ENCODE results near the gene BST1. TPM values are rescaled to one million over a fixed set of nuclear protein-coding genes. Genes with fewer than 3 reads are reported as not detected.

Gene BST1
- total RNA-seq, 1 experiment from 2014 or later = 0.31 TPM

- intact Hi-C loops (cut with micrococcal nuclease; ENCODE audit: unreplicated experiment) = loop anchor here (10.0 kb wide), 1 partner anchor 117 kb away; the partner anchor contains the start of gene FBXL5
- BruUV-seq (replicated peaks) = no TSS peak
- Histone ChIP-seq H2AFZ (no peak overlapping the region), H3K27me3 (ENCODE audit: insufficient read depth, low read depth) (no peaks in the 10 kb centered on the region), H3K4me2 (no peak overlapping the region), H3K9me3 (ENCODE audit: insufficient read depth, low read depth) (no peaks in the 10 kb centered on the region), H4K20me1 (ENCODE audit: insufficient read depth) (no peaks in the 10 kb centered on the region), H3F3A (ENCODE audit: insufficient read depth, low read depth) (no peaks in the 10 kb centered on the region; the same call in 1 of the 2 replicates), H3K4me3 (no peak overlapping the region), H3K4me1 (replicated peaks; ENCODE audit: insufficient read depth) (peaks cover 14% of the 10 kb centered on the region), H3K79me2 (ENCODE audit: low read depth) (no peaks in the 10 kb centered on the region), H3K9me2 (ENCODE audit: insufficient read depth) (no peaks in the 10 kb centered on the region), H3K36me3 (ENCODE audit: low read depth) (no peaks in the 10 kb centered on the region), H3K27ac (no peak overlapping the region)
- TF ChIP-seq EZH2 (IDR thresholded peaks at IDR 0.05; ENCODE audit: low read depth) = no peak
- TF ChIP-seq, protein P1, sequence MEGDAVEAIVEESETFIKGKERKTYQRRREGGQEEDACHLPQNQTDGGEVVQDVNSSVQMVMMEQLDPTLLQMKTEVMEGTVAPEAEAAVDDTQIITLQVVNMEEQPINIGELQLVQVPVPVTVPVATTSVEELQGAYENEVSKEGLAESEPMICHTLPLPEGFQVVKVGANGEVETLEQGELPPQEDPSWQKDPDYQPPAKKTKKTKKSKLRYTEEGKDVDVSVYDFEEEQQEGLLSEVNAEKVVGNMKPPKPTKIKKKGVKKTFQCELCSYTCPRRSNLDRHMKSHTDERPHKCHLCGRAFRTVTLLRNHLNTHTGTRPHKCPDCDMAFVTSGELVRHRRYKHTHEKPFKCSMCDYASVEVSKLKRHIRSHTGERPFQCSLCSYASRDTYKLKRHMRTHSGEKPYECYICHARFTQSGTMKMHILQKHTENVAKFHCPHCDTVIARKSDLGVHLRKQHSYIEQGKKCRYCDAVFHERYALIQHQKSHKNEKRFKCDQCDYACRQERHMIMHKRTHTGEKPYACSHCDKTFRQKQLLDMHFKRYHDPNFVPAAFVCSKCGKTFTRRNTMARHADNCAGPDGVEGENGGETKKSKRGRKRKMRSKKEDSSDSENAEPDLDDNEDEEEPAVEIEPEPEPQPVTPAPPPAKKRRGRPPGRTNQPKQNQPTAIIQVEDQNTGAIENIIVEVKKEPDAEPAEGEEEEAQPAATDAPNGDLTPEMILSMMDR (conservative IDR thresholded peaks at IDR 0.05) = no peak
- ChIA-PET CTCF (no interaction called here), POLR2A (ENCODE audit: unreplicated experiment) (no interaction called here)
- DNase-seq = no peak
Measured at GRCh38 chr4:15771216-15772058, 68.6 kb downstream of the BST1 start.

DNA sequence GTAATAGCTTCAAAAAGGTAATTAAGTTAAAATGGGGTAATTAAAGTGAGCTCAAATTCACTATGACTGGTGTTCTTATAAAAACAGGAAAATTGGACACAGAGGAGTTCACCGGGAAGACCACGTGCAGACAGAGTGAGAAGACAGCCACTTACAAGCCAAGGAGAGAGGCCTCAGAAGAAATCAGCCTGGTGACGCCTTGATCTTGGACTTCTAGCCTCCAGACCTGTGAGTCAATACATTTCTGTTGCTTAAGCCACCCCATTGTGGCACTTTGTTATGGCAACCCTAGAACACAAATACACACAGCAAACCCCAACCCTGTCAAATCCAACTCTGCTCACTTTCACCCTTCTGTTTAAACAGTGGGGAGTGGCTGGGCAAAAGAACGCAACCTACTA, 71.2 kb downstream of the BST1 start:
- H3K4me2 ChIP-seq = 0 out of 2 replicates have a peak overlapping the region, but pooled peaks have one; percentile 23
- no peak overlapping the region for H3K4me3 ChIP-seq
- H3K4me1 ChIP-seq (replicated peaks; ENCODE audit: insufficient read depth) = peaks cover 14% of the 10 kb centered on the region
- no peaks in the 10 kb centered on the region for H3K27me3 ChIP-seq (ENCODE audit: insufficient read depth, low read depth)
- H3K9me2 ChIP-seq (ENCODE audit: insufficient read depth) = no peaks in the 10 kb centered on the region
- no peaks in the 10 kb centered on the region; the same call in 1 of the 2 replicates for H3F3A ChIP-seq (ENCODE audit: insufficient read depth, low read depth)
- no peaks in the 10 kb centered on the region for H4K20me1 ChIP-seq (ENCODE audit: insufficient read depth)
- peak overlapping the region; percentile 65 for H3K27ac ChIP-seq
- H2AFZ ChIP-seq = peak overlapping the region; percentile 60; the same call in 1 of the 2 replicates
- intact Hi-C loops (cut with micrococcal nuclease; ENCODE audit: unreplicated experiment) = loop anchor here (1.0 to 10.0 kb wide), 2 partner anchors 84 to 119 kb away; partner anchors contain the start of gene FBXL5
- H3K36me3 ChIP-seq (ENCODE audit: low read depth) = no peaks in the 10 kb centered on the region
- no TSS peak for BruUV-seq (replicated peaks)
- no peaks in the 10 kb centered on the region for H3K9me3 ChIP-seq (ENCODE audit: insufficient read depth, low read depth)
- no peaks in the 10 kb centered on the region for H3K79me2 ChIP-seq (ENCODE audit: low read depth)
- POLR2A ChIA-PET (ENCODE audit: unreplicated experiment) = interaction anchor here (0.6 to 0.7 kb wide), 3 partner anchors 9 to 119 kb away, joined by 3 to 7 read pairs (median 3); no protein-coding TSS in a partner anchor
- peak; percentile 59 to 96 for DNase-seq
- TF ChIP-seq EZH2 (IDR thresholded peaks at IDR 0.05; ENCODE audit: low read depth) = no peak
- TF ChIP-seq, protein P1 (conservative IDR thresholded peaks at IDR 0.05) = no peak
- CTCF ChIA-PET = no interaction called here

DNA sequence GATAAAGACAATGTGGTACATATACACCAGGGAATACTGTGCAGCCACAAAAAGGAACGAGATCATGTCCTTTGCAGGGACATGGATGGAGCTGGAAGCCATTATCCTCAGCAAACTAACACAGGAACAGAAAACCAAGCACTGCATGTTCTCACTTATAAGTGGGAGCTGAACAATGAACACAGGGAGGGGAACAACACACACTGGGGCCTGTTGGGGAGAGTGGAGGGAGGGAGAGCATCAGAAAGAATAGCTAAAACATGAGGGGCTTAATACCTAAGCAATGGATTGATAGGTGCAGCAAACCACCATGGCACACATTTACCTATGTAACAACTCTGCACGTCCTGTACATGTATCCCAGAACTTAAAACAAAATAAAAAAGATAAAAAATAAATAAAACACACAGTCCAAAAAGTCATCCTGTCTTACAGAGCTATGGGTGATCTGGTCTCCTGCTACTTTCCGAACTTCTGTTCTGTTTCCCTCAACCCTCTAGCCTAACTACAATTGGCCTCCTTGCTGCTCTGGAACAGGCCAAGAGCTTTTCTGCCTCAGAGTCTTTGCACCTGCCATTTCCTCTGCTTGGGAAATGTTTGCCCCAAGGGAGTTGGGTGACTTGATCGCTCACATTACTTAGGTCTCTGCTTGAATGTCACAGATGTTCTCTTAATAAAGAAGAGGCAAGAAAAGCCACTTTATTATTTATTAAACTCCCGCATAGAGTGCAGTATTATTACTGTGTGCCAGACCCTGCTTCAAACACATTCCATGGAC, 74.2 kb downstream of the BST1 start:
- Histone ChIP-seq H3K36me3 (ENCODE audit: low read depth) (no peaks in the 10 kb centered on the region), H3K27me3 (ENCODE audit: insufficient read depth, low read depth) (no peaks in the 10 kb centered on the region), H3K27ac (no peak overlapping the region), H4K20me1 (ENCODE audit: insufficient read depth) (no peaks in the 10 kb centered on the region), H3K9me2 (ENCODE audit: insufficient read depth) (no peaks in the 10 kb centered on the region), H3F3A (ENCODE audit: insufficient read depth, low read depth) (no peaks in the 10 kb centered on the region; the same call in 1 of the 2 replicates), H3K79me2 (ENCODE audit: low read depth) (no peaks in the 10 kb centered on the region), H2AFZ (no peak overlapping the region), H3K4me2 (no peak overlapping the region), H3K9me3 (ENCODE audit: insufficient read depth, low read depth) (no peaks in the 10 kb centered on the region), H3K4me3 (no peak overlapping the region), H3K4me1 (replicated peaks; ENCODE audit: insufficient read depth) (peaks cover 14% of the 10 kb centered on the region)
- POLR2A ChIA-PET (ENCODE audit: unreplicated experiment) = interaction anchor here (0.6 kb wide), 1 partner anchor 91 kb away, joined by 4 read pairs; no protein-coding TSS in a partner anchor
- DNase-seq = no peak
- no TSS peak for BruUV-seq (replicated peaks)
- intact Hi-C loops (cut with micrococcal nuclease; ENCODE audit: unreplicated experiment) = loop anchor here (10.0 kb wide), 1 partner anchor 122 kb away; the partner anchor contains the start of gene FBXL5
- CTCF ChIA-PET = interaction anchor here (0.6 kb wide), 1 partner anchor 123 kb away, joined by 6 read pairs; no protein-coding TSS in a partner anchor
- TF ChIP-seq, protein P1 (conservative IDR thresholded peaks at IDR 0.05) = no peak
- TF ChIP-seq EZH2 (IDR thresholded peaks at IDR 0.05; ENCODE audit: low read depth) = no peak
